Activated naive CD8-positive, alpha-beta T cell treated with anti-CD3 and anti-CD28 coated beads, Interleukin-2, amount 50 U/mL, for 24 hours (primary cell): ENCODE results near the gene GRB7.
"Not testable (repeated sequence)": the region's sequence is repeated elsewhere in the genome, so short reads cannot be mapped to it uniquely, and the experiment has no call there.

ENCODE experiments used
- ATAC-seq: fragments of 150-1000 bp; cut with Tn5 transposase; one replicate; pipeline ENCODE4 v1.10.0; 2021
- DNase-seq: peaks from one replicate; pipeline ENCODE4 v3.0.0; 2021
- H3K27ac Mint-ChIP-seq: one replicate; pipeline ENCODE4 v1.8.0; 2021; ENCODE audit warnings: mild to moderate bottlenecking, mixed read lengths
- H3K27me3 Mint-ChIP-seq: one replicate; pipeline ENCODE4 v1.8.0; 2021; ENCODE audit warnings: mixed read lengths
- H3K36me3 Mint-ChIP-seq: one replicate; pipeline ENCODE4 v1.8.0; 2021; ENCODE audit warnings: low read depth, mixed read lengths
- H3K4me1 Mint-ChIP-seq: one replicate; pipeline ENCODE4 v1.8.0; 2021; ENCODE audit warnings: mixed read lengths
- H3K4me3 Mint-ChIP-seq: one replicate; pipeline ENCODE4 v1.8.0; 2021; ENCODE audit warnings: mild to moderate bottlenecking, moderate library complexity, mixed read lengths
- H3K9me3 Mint-ChIP-seq: one replicate; pipeline ENCODE4 v1.8.0; 2021; ENCODE audit warnings: mixed read lengths

Gene GRB7

GRCh38 chr17:39737206-39737759 is 455 bp upstream of the GRB7 start:
- DNase-seq = no peak
- Mint-ChIP-seq H3K27ac (no peak overlapping the region), H3K4me3 (no peak overlapping the region), H3K36me3 (no peaks in the 10 kb centered on the region), H3K27me3 (peaks cover 12% of the 10 kb centered on the region), H3K4me1 (peaks cover 21% of the 10 kb centered on the region), H3K9me3 (no peaks in the 10 kb centered on the region)
- ATAC-seq = no peak

- H3K27ac Mint-ChIP-seq = peak overlapping the region; percentile 60
- peaks cover 12% of the 10 kb centered on the region for H3K27me3 Mint-ChIP-seq
These were observed 797 bp downstream of the GRB7 start for GRCh38 chr17:39738568-39738901.

GRCh38 chr17:39738983-39739884 is 1.5 kb downstream of the GRB7 start:
- peaks cover 21% of the 10 kb centered on the region for H3K4me1 Mint-ChIP-seq
- ATAC-seq = no peak
- H3K27ac Mint-ChIP-seq = no peak overlapping the region
- no peaks in the 10 kb centered on the region for H3K9me3 Mint-ChIP-seq
- H3K4me3 Mint-ChIP-seq = peak overlapping the region; percentile 59
- no peak for DNase-seq
- no peaks in the 10 kb centered on the region for H3K36me3 Mint-ChIP-seq
- H3K27me3 Mint-ChIP-seq = peaks cover 12% of the 10 kb centered on the region

More at GRCh38 chr17:39738568-39738901, 797 bp downstream of the GRB7 start:
- Mint-ChIP-seq H3K4me3 (peak overlapping the region; percentile 59), H3K9me3 (no peaks in the 10 kb centered on the region), H3K36me3 (no peaks in the 10 kb centered on the region), H3K4me1 (peaks cover 21% of the 10 kb centered on the region)
- ATAC-seq (peak; percentile 98), DNase-seq (peak; percentile 74)

- DNase-seq (no peak), ATAC-seq (no peak)
- H3K9me3 Mint-ChIP-seq = no peaks in the 10 kb centered on the region
- H3K27me3 Mint-ChIP-seq = peaks cover 12% of the 10 kb centered on the region
- no peaks in the 10 kb centered on the region for H3K36me3 Mint-ChIP-seq
- H3K4me3 Mint-ChIP-seq = no peak overlapping the region
- no peak overlapping the region for H3K27ac Mint-ChIP-seq
- peaks cover 21% of the 10 kb centered on the region for H3K4me1 Mint-ChIP-seq
These were observed 2.2 kb downstream of the GRB7 start for GRCh38 chr17:39739885-39740356.

- no peak for DNase-seq
- no peak for ATAC-seq
- H3K27me3 Mint-ChIP-seq = peaks cover 12% of the 10 kb centered on the region
- H3K36me3 Mint-ChIP-seq = no peaks in the 10 kb centered on the region
- H3K4me1 Mint-ChIP-seq = peaks cover 21% of the 10 kb centered on the region
- no peak overlapping the region for H3K27ac Mint-ChIP-seq
- H3K9me3 Mint-ChIP-seq = no peaks in the 10 kb centered on the region
- no peak overlapping the region for H3K4me3 Mint-ChIP-seq
These were observed 2.8 kb downstream of the GRB7 start for GRCh38 chr17:39740357-39741111.

GRCh38 chr17:39742126-39742855 is 4.6 kb downstream of the GRB7 start:
- Mint-ChIP-seq H3K9me3 (no peaks in the 10 kb centered on the region), H3K4me3 (no peak overlapping the region), H3K27me3 (peaks cover 12% of the 10 kb centered on the region), H3K27ac (no peak overlapping the region), H3K4me1 (peaks cover 21% of the 10 kb centered on the region), H3K36me3 (no peaks in the 10 kb centered on the region)
- ATAC-seq = no peak
- DNase-seq = no peak

GRCh38 chr17:39742856-39743436 is 5.2 kb downstream of the GRB7 start:
- peaks cover 19% of the 10 kb centered on the region for H3K4me1 Mint-ChIP-seq
- no peaks in the 10 kb centered on the region for H3K36me3 Mint-ChIP-seq
- no peak overlapping the region for H3K4me3 Mint-ChIP-seq
- no peak for ATAC-seq
- DNase-seq = no peak
- peaks cover 8% of the 10 kb centered on the region for H3K27me3 Mint-ChIP-seq
- no peak overlapping the region for H3K27ac Mint-ChIP-seq
- no peaks in the 10 kb centered on the region for H3K9me3 Mint-ChIP-seq

- no peak for ATAC-seq
- H3K4me3 Mint-ChIP-seq = no peak overlapping the region
These were observed 6.5 kb downstream of the GRB7 start for GRCh38 chr17:39744075-39744835.

GRCh38 chr17:39744836-39745215 is 7.1 kb downstream of the GRB7 start:
- no peak overlapping the region for H3K4me3 Mint-ChIP-seq
- DNase-seq (no peak), ATAC-seq (no peak)
- no peaks in the 10 kb centered on the region for H3K9me3 Mint-ChIP-seq
- H3K27me3 Mint-ChIP-seq = peaks cover 4% of the 10 kb centered on the region
- H3K4me1 Mint-ChIP-seq = peaks cover 17% of the 10 kb centered on the region
- no peak overlapping the region for H3K27ac Mint-ChIP-seq
- H3K36me3 Mint-ChIP-seq = no peaks in the 10 kb centered on the region

More at GRCh38 chr17:39744075-39744835, 6.5 kb downstream of the GRB7 start:
- no peak for DNase-seq
- H3K27ac Mint-ChIP-seq = no peak overlapping the region
- H3K36me3 Mint-ChIP-seq = no peaks in the 10 kb centered on the region
- peaks cover 5% of the 10 kb centered on the region for H3K27me3 Mint-ChIP-seq
- peaks cover 17% of the 10 kb centered on the region for H3K4me1 Mint-ChIP-seq
- H3K9me3 Mint-ChIP-seq = no peaks in the 10 kb centered on the region

GRCh38 chr17:39745335-39746144 is 7.8 kb downstream of the GRB7 start:
- H3K9me3 Mint-ChIP-seq = no peaks in the 10 kb centered on the region
- no peak overlapping the region for H3K4me3 Mint-ChIP-seq
- no peaks in the 10 kb centered on the region for H3K27me3 Mint-ChIP-seq
- H3K4me1 Mint-ChIP-seq = peaks cover 12% of the 10 kb centered on the region
- no peaks in the 10 kb centered on the region for H3K36me3 Mint-ChIP-seq
- ATAC-seq = no peak
- DNase-seq = no peak
- H3K27ac Mint-ChIP-seq = no peak overlapping the region

- Mint-ChIP-seq H3K36me3 (no peaks in the 10 kb centered on the region), H3K4me1 (peaks cover 10% of the 10 kb centered on the region), H3K9me3 (no peaks in the 10 kb centered on the region), H3K4me3 (no peak overlapping the region), H3K27me3 (no peaks in the 10 kb centered on the region), H3K27ac (no peak overlapping the region)
- no peak for ATAC-seq
- DNase-seq = no peak
These were observed 8.4 kb downstream of the GRB7 start for GRCh38 chr17:39746145-39746461.

GRCh38 chr17:39747745-39748144 is 10.0 kb downstream of the GRB7 start:
- DNase-seq = no peak
- H3K36me3 Mint-ChIP-seq = no peaks in the 10 kb centered on the region
- H3K4me3 Mint-ChIP-seq = no peak overlapping the region
- no peaks in the 10 kb centered on the region for H3K27me3 Mint-ChIP-seq
- peaks cover 24% of the 10 kb centered on the region for H3K4me1 Mint-ChIP-seq
- H3K27ac Mint-ChIP-seq = no peak overlapping the region
- no peak for ATAC-seq
- H3K9me3 Mint-ChIP-seq = no peaks in the 10 kb centered on the region

- H3K9me3 Mint-ChIP-seq, H3K4me3 Mint-ChIP-seq, DNase-seq, ATAC-seq, H3K27ac Mint-ChIP-seq, H3K27me3 Mint-ChIP-seq, H3K36me3 Mint-ChIP-seq: not testable (repeated sequence)
- H3K4me1 Mint-ChIP-seq = peaks cover 32% of the 10 kb centered on the region
These were observed 10.8 kb downstream of the GRB7 start for GRCh38 chr17:39748444-39749034.
